Small intestine (tissue), 7 donors: Measurements from ENCODE around the gene FAM222B. TPM values are rescaled to one million over a fixed set of nuclear protein-coding genes. Genes with fewer than 3 reads are reported as not detected.
"Not testable (repeated sequence)": the region's sequence is repeated elsewhere in the genome, so short reads cannot be mapped to it uniquely, and the experiment has no call there.

Experiments used
- DNase-seq, 2 donors: peaks; one replicate each; pipeline versions ENCODE4 v3.0.0 to v3.0.0-alpha.2; 2013
- FAIRE-seq: peaks from 2 replicates; lab custom pipeline; 2012; peaks lifted over from hg19 to GRCh38; lab: Jason Lieb, UNC
- H3K27ac ChIP-seq, 3 donors: one replicate each; pipeline ENCODE4 v1.5.1; 2013; ENCODE audit warnings: low read length in 2 of 3, mild to moderate bottlenecking in 2 of 3, control low read depth in 1 of 3, inconsistent platforms in 1 of 3, low read depth in 1 of 3, moderate library complexity in 1 of 3
- H3K27me3 ChIP-seq, 3 donors: one replicate each; pipeline ENCODE4 v1.6.1; 2013; ENCODE audit warnings: low read length in 3 of 3, inconsistent platforms in 1 of 3; ENCODE audit not compliant: control insufficient read depth in 3 of 3, insufficient read depth in 3 of 3
- H3K36me3 ChIP-seq, 3 donors: one replicate each; pipeline ENCODE4 v1.6.1; 2013; ENCODE audit warnings: low read length in 3 of 3, inconsistent platforms in 1 of 3, low read depth in 1 of 3, mild to moderate bottlenecking in 1 of 3, moderate library complexity in 1 of 3; ENCODE audit not compliant: control insufficient read depth in 3 of 3, insufficient read depth in 2 of 3
- H3K4me1 ChIP-seq, 3 donors: one replicate each; pipeline ENCODE4 v1.6.1; 2013; ENCODE audit warnings: low read length in 2 of 3, inconsistent platforms in 1 of 3, low read depth in 1 of 3, mild to moderate bottlenecking in 1 of 3, moderate library complexity in 1 of 3; ENCODE audit not compliant: control insufficient read depth in 3 of 3, insufficient read depth in 2 of 3
- H3K4me3 ChIP-seq, 3 donors: one replicate each; pipeline ENCODE4 v1.5.1; 2013; ENCODE audit warnings: low read length in 3 of 3, control low read depth in 1 of 3, inconsistent platforms in 1 of 3, low read depth in 1 of 3, mild to moderate bottlenecking in 1 of 3, moderate library complexity in 1 of 3
- H3K9me3 ChIP-seq, 2 donors: one replicate each; pipeline ENCODE4 v1.6.1; 2013; ENCODE audit warnings: low read depth in 1 of 2, low read length in 1 of 2; ENCODE audit not compliant: control insufficient read depth in 2 of 2, insufficient read depth in 1 of 2
- WGBS, 3 donors: extraction: QIAGEN DNeasy Blood & Tissue Kit; methylation state at CpG; one replicate each; pipeline ENCODE4 v1.1.7; 2013; 5-methylcytosine and 5-hydroxymethylcytosine counted together
- polyA plus RNA-seq, 4 donors: library from polyadenylated mRNA; stranded (reverse) in 3 of 4; unstranded in 1 of 4; fragments of 200-250 nt in 3 of 4; fragments of 120-200 nt in 1 of 4; gene quantifications; one replicate each; pipeline versions ENCODE4 v1.2.1 to v1.2.3, GENCODE V29; 2013
- donor health status: healthy with polysubstance abuse.
- donor health status: control.
- donor health status: control.
- donor health status: Bipolar disorder and iron deficiency.
- donor health status: healthy.

The FAM222B gene
- polyA plus RNA-seq, 4 donors, result 9.7 to 28.1 (median 13.4) TPM

DNA sequence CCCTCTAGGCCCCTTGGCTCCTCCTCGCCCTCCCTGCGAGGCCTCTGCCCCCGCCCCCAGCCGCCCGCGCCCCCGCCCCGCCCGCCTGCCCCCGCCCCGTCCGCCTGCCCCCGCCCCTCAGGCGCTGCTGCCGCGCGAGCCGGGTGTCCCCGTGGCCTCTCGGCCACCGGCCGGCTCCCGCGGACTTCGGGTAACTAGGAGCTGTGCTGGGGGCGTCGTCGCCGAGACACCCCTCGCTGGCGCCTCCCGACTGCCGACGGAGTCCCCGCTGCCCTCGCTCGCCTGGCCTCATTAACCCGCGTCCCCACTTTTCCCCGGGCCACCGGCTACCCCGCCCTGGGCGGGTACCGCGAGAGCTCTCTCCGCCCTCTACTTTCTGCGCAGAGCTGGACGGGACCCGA lies 116.4 kb downstream of the FAM222B start, which contains the start of gene TLCD1:
Gene TLCD1, minus strand, starts transcription at position 8 of the 401 bp plus-strand sequence. CDS start 136 bp downstream, outside the sequence.
- DNase-seq, result peak; percentile 74 to 94
- H3K27me3 ChIP-seq, result no peaks in the 10 kb centered on the region
- H3K27ac ChIP-seq, result peak within 1 kb of the TSS; percentile 72 to 99 (median 79)
- H3K9me3 ChIP-seq, result no peaks in the 10 kb centered on the region
- WGBS, 3 donors, result 0 to 1% (median 0%) methylated on average over 9 to 49 of the region's 49 CpGs
- peaks cover 0 to 32% (median 2%) of the 10 kb centered on the region in 3 donors for H3K4me1 ChIP-seq
- peaks cover 5 to 34% (median 8%) of the 10 kb centered on the region in 3 donors for H3K36me3 ChIP-seq
- no peak for FAIRE-seq
- H3K4me3 ChIP-seq, result peak within 1 kb of the TSS; percentile 38 to 60 (median 52)

DNA sequence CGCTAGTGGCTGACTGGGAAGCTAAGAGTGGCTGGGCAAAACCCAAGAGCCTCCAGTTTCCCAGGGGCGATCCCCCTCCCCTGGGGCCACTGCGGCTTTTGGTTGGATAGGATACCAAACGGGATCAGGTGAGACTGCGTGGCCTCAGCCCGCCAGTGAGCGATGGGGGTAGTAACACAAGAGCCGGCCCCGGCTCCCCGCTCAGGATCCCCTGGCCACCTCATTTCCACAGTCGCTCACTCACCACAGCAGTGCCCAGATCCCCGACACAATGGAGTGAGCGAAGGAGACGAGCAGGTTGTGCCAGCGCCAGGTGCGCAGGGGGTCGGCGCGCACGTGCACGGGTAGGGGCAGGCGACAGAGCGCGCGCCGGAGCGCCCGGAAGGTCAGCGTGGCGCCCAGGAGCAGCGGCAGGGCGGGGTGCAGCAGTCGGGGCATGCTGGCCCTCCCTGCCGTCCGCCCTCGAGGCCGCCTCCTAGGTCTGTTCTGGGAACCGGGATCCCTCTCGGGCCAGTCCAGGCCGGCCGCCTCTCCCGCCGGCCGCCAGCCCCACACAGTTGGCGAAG lies 116.8 kb downstream of the FAM222B start:
- DNase-seq, result peak; percentile 64 to 86
- H3K27ac ChIP-seq, result peak overlapping the region; percentile 67 to 99 (median 73)
- 1% methylated on average over 34 to 45 of the region's 45 CpGs for WGBS, 3 donors
- FAIRE-seq, result no peak
- H3K9me3 ChIP-seq, result no peaks in the 10 kb centered on the region
- H3K4me1 ChIP-seq, result peaks cover 0 to 37% (median 2%) of the 10 kb centered on the region in 3 donors
- no peaks in the 10 kb centered on the region for H3K27me3 ChIP-seq
- peaks cover 5 to 39% (median 11%) of the 10 kb centered on the region in 3 donors for H3K36me3 ChIP-seq
- peak overlapping the region; percentile 38 to 60 (median 52) for H3K4me3 ChIP-seq

DNA sequence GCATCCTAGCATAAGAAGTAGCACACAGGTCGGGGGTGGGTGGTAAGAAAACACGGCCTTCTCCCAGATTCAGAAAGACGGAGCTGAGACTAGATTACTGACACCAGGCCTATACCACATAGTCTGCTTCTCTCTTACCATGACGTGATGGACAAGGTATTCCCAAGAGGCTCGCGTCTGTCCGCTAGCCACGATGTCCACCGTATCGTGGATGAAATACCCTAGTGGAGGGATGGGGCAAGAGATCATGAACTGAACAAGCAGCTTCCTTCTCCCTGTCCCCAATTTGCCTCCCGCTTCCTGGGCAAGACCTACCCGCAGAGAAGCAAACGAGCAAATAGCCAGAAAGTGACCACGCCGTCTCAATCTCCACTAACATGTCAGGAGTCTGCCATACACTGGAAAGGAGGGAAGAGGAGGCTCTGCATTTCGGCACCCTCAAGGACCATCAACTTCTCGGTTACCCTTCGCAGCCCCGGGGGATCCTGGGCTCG lies 117.4 kb downstream of the FAM222B start:
- WGBS, 3 donors, result 12 to 19% (median 12%) methylated on average over 20 of the region's 20 CpGs
- peaks cover 0 to 37% (median 2%) of the 10 kb centered on the region in 3 donors for H3K4me1 ChIP-seq

DNA sequence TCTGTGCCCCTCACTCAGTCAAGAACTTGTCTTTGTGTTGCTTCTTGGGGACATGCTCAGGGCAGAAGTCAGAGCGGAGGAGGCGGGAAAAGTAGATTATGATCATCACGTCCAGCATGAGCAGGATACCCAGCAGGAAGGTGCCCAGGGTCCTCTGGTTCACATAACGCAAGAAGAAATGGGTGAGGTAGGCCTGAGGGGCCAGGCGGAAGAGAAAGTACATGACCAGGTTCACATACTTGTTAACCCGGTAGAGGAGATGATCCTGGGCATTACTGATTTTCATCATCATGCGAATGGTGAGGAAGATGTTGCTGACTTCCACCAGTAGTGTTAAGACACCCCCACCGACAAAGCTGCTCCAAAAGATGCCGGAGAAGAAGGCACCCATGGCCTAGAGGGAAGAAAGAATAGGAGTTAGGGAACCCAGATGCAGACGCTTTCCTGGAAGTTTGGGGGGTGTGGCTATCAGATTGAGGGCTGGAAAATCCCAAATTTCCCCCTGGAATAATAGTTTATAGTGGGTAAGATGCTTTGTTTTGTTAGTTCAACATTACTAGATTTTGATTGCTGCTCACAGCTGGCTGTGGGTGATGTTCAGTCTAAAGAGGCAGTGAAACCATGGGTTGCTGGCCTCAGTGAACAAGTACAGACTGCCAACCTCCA lies 118.0 kb downstream of the FAM222B start:
- H3K4me3 ChIP-seq, result peak overlapping the region in 1 of 3 donors; percentile 60
- H3K27ac ChIP-seq, result peak overlapping the region in 2 of 3 donors; percentile 67 to 99
- peaks cover 5 to 43% (median 11%) of the 10 kb centered on the region in 3 donors for H3K36me3 ChIP-seq
- H3K27me3 ChIP-seq, result no peaks in the 10 kb centered on the region
- DNase-seq (no peak), FAIRE-seq (no peak)
- no peaks in the 10 kb centered on the region for H3K9me3 ChIP-seq
- peaks cover 0 to 37% (median 2%) of the 10 kb centered on the region in 3 donors for H3K4me1 ChIP-seq
- WGBS, 3 donors, result 65 to 75% (median 74%) methylated on average over 10 of the region's 10 CpGs

More for the DNA sequence above, 117.4 kb downstream of the FAM222B start:
- H3K4me3 ChIP-seq, result peak overlapping the region in 2 of 3 donors; percentile 52 to 60
- DNase-seq (peak; percentile 29 to 50), FAIRE-seq (no peak)
- H3K27ac ChIP-seq, result peak overlapping the region; percentile 67 to 99 (median 73)
- H3K36me3 ChIP-seq, result peaks cover 5 to 43% (median 11%) of the 10 kb centered on the region in 3 donors
- no peaks in the 10 kb centered on the region for H3K9me3 ChIP-seq
- no peaks in the 10 kb centered on the region for H3K27me3 ChIP-seq

DNA sequence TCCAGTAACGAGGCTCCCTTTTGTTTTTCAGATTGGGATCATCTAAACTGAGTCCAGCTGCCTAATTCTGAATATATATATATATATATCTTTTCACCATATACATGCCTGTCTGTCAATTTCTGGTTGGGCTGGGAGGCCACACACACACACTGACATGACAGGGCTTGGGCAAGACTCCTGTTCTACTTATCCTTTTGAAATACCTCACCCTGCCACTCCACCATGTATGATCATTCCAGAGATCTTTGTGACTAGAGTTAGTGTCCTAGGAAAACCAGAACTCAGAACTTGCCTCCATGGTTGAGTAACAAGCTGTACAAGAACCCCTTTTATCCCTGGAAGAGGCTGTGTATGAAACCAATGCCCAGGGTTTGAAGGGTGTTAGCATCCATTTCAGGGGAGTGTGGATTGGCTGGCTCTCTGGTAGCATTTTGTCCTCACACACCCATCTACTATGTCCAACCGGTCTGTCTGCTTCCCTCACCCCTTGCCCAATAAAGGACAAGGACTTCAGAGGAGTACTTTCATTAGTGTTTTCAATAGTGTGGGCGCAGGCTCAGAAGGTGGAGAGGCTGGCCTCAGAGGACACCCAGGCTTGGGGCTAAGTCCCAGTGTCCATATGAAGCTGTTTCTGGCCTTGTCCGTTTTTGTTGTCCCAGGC lies 118.6 kb downstream of the FAM222B start:
- H3K4me3 ChIP-seq, DNase-seq, H3K27ac ChIP-seq, FAIRE-seq, H3K9me3 ChIP-seq, H3K27me3 ChIP-seq: not testable (repeated sequence)
- 56 to 65% (median 61%) methylated on average over 4 of the region's 4 CpGs for WGBS, 3 donors
- peaks cover 0 to 37% (median 2%) of the 10 kb centered on the region in 3 donors for H3K4me1 ChIP-seq
- peaks cover 5 to 43% (median 11%) of the 10 kb centered on the region in 3 donors for H3K36me3 ChIP-seq

DNA sequence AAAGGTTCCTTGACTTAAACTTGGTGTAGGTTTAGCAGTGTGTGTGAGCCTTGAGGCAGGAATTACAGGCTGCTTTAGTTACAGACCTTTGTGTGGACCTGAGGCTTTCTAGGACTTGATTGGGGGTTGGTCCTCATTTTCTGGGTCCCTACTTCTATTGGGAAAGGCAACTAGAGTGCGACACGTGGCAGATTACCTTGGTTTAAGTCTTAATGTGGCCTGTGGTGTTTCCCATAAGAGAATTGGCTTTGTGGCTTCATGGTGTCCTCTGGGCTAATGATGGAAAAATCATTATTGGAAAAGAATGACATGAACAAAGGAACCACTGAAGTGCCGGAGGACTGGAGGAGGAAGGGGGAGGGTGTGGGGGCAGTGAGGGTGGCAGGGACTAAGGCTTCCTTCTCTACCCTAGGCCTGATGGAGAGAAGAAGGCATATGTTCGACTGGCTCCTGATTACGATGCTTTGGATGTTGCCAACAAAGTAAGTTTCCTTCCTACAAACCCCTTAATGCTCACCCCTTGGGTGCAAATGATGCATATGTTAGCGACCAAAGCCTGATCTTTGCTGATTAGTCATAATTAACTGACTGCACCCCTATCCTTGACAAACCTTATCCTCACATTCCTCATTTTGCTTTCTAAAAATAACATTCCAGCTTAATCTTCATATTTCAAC lies 119.3 kb downstream of the FAM222B start:
- Histone ChIP-seq H3K36me3 (peaks cover 5 to 43% (median 11%) of the 10 kb centered on the region in 3 donors), H3K4me3 (no peak overlapping the region), H3K27ac (no peak overlapping the region), H3K27me3 (no peaks in the 10 kb centered on the region), H3K9me3 (no peaks in the 10 kb centered on the region), H3K4me1 (peaks cover 0 to 43% (median 2%) of the 10 kb centered on the region in 3 donors)
- 66 to 79% (median 71%) methylated on average over 6 of the region's 6 CpGs for whole genome bisulfite sequencing, 3 donors
- no peak for DNase-seq
- no peak for FAIRE-seq

DNA sequence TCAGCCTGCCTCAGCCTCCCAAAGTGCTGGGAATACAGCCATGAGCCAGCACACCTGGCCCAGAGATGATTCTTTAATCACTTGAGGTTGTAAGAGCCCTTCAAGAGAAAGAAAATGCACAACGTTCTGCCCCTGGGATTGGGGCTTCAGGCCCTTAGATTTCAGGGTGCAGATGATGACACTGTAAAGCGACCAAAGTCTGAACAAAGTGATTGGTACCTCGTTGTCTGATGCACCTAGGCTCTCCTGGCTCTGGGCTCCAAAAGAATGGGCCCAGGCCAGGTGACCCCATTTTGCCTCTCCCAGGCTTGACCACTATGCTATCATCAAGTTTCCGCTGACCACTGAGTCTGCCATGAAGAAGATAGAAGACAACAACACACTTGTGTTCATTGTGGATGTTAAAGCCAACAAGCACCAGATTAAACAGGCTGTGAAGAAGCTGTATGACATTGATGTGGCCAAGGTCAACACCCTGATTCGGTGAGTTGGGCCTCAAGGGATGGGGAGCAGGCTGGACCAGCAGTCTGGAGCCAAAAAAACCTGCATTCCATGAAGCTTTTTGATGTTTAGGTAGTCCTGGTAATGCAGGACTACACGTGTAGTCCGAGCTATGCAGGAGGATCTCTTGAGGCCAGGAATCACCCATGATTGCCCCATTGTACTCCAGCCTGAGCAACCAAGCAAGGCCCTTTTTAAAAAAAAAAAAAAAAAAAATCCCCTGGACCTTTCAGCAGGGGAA lies 120.0 kb downstream of the FAM222B start:
- peak overlapping the region in 1 of 3 donors; percentile 26 for H3K27ac ChIP-seq
- no peak for DNase-seq

More for the DNA sequence above, 120.0 kb downstream of the FAM222B start:
- Histone ChIP-seq H3K4me3 (no peak overlapping the region), H3K4me1 (peaks cover 0 to 48% (median 2%) of the 10 kb centered on the region in 3 donors), H3K36me3 (peaks cover 5 to 43% (median 11%) of the 10 kb centered on the region in 3 donors), H3K27me3 (peaks cover 0 to 3% (median 0%) of the 10 kb centered on the region in 3 donors), H3K9me3 (no peaks in the 10 kb centered on the region)
- 49 to 59% (median 54%) methylated on average over 7 of the region's 7 CpGs for WGBS, 3 donors
- no peak for FAIRE-seq
